GM23338 (cell line): ENCODE measurements around the gene GOLGA6L1. TPM values are rescaled to one million over a fixed set of nuclear protein-coding genes. Genes with fewer than 3 reads are reported as not detected.
"Not testable (repeated sequence)": the region's sequence is repeated elsewhere in the genome, so short reads cannot be mapped to it uniquely, and the experiment has no call there.

Experiments
- ATAC-seq: fragments of 200-7000 bp; cut with Tn5 transposase; 3 replicates; pipeline ENCODE4 v1.9.1; 2020
- DNase-seq: peaks from one replicate; pipeline ENCODE4 v3.0.0-alpha.2; 2015; ENCODE audit warnings: low spot score
- H2AFZ ChIP-seq: fragments of 200-600 bp; sonication (generic); 2 replicates; pipeline ENCODE4 v1.8.0; 2016; ENCODE audit warnings: antibody characterized with exemption, mild to moderate bottlenecking, moderate library complexity
- H3F3A ChIP-seq: fragments of 200-600 bp; sonication (generic); replicated peaks from 2 replicates; pipeline ENCODE4 v1.8.0; 2017; ENCODE audit warnings: antibody characterized with exemption, mixed run types, low read depth
- H3K27ac ChIP-seq: fragments of 200-600 bp; sonication (generic); 2 replicates; pipeline ENCODE4 v1.6.1; 2016; ENCODE audit warnings: low read depth
- H3K27me3 ChIP-seq: fragments of 200-600 bp; sonication (generic); 2 replicates; pipeline ENCODE4 v1.8.0; 2016; ENCODE audit warnings: mild to moderate bottlenecking, mixed run types, moderate library complexity; ENCODE audit not compliant: insufficient read depth
- H3K36me3 ChIP-seq: fragments of 200-600 bp; sonication (generic); 2 replicates; pipeline ENCODE4 v1.8.0; 2016; ENCODE audit warnings: mild to moderate bottlenecking; ENCODE audit not compliant: insufficient read depth
- H3K4me1 ChIP-seq: fragments of 200-600 bp; sonication (generic); 2 replicates; pipeline ENCODE4 v1.8.0; 2016; ENCODE audit warnings: mild to moderate bottlenecking, moderate library complexity; ENCODE audit not compliant: insufficient read depth
- H3K4me2 ChIP-seq: fragments of 200-600 bp; sonication (generic); 2 replicates; pipeline ENCODE4 v1.7.1; 2017; ENCODE audit warnings: mixed run types
- H3K4me3 ChIP-seq: fragments of 200-600 bp; sonication (generic); 2 replicates; pipeline ENCODE4 v1.6.1; 2016; ENCODE audit warnings: mixed run types
- H3K79me2 ChIP-seq: fragments of 200-600 bp; sonication (generic); replicated peaks from 2 replicates; pipeline ENCODE4 v1.8.0; 2017; ENCODE audit warnings: mild to moderate bottlenecking; ENCODE audit not compliant: insufficient read depth
- H3K9me2 ChIP-seq: fragments of 200-600 bp; sonication (generic); 2 replicates; pipeline ENCODE4 v1.8.0; 2017; ENCODE audit not compliant: insufficient read depth
- H4K20me1 ChIP-seq: fragments of 200-600 bp; sonication (generic); replicated peaks from 2 replicates; pipeline ENCODE4 v1.8.0; 2017; ENCODE audit warnings: mild to moderate bottlenecking; ENCODE audit not compliant: insufficient read depth
- H3K27ac Mint-ChIP-seq: 2 replicates; pipeline ENCODE4 v1.8.0; 2020; ENCODE audit warnings: inconsistent platforms, mild to moderate bottlenecking, moderate library complexity, mixed read lengths
- H3K27me3 Mint-ChIP-seq: 3 replicates; pipeline ENCODE4 v1.8.0; 2022; ENCODE audit warnings: low read depth, mild to moderate bottlenecking, moderate library complexity, mixed read lengths, inconsistent platforms; ENCODE audit not compliant: insufficient read depth, poor library complexity
- H3K36me3 Mint-ChIP-seq: 3 replicates; pipeline ENCODE4 v1.8.0; 2021; ENCODE audit warnings: low read depth, mild to moderate bottlenecking, inconsistent platforms, moderate library complexity, mixed read lengths
- H3K4me1 Mint-ChIP-seq: 3 replicates; pipeline ENCODE4 v1.8.0; 2020; ENCODE audit warnings: mild to moderate bottlenecking, inconsistent platforms, mixed read lengths
- H3K4me3 Mint-ChIP-seq: 3 replicates; pipeline ENCODE4 v1.8.0; 2021; ENCODE audit warnings: moderate library complexity, mild to moderate bottlenecking, inconsistent platforms, mixed read lengths
- H3K9me3 Mint-ChIP-seq: 3 replicates; pipeline ENCODE4 v1.8.0; 2020; ENCODE audit warnings: moderate library complexity, mild to moderate bottlenecking, inconsistent platforms, mixed read lengths
- JUNB ChIP-seq: IDR thresholded peaks from one replicate; pipeline ENCODE4 v1.6.1; 2016; ENCODE audit warnings: antibody characterized with exemption; ENCODE audit not compliant: unreplicated experiment
- POLR2AphosphoS5 ChIP-seq: IDR thresholded peaks from 2 replicates; pipeline ENCODE4 v1.6.1; 2016; ENCODE audit warnings: antibody characterized with exemption, low read depth
- ZNF331 ChIP-seq: fragments of 250-450 bp; sonication (Bioruptor Pico); IDR thresholded peaks from 2 replicates; pipeline ENCODE4 v1.5.0; 2020; ENCODE audit warnings: low read depth, mild to moderate bottlenecking, moderate library complexity
- polyA plus RNA-seq: library from polyadenylated mRNA; unstranded; fragments of >200 nt; fragmentation: Nextera tagmentation; extraction: Ambion mirVana; gene quantifications from 2 replicates; pipeline ENCODE4 v1.2.1, GENCODE V29; 2016
- total RNA-seq: library from RNA; depleted of rRNA; stranded (reverse); fragments of >200 nt; shearing (Covaris generic); gene quantifications from 2 replicates; pipeline ENCODE4 v1.2.3, GENCODE V29; 2014
- TF ChIP-seq, protein P1 (sequence below), 2 experiments: fragments of 200-600 bp in 1 of 2; sonication (generic) in 1 of 2; conservative IDR thresholded peaks; 2 replicates each; pipeline versions ENCODE4 v1.5.1 to v1.6.1; 2016 to 2017; ENCODE audit warnings: antibody characterized with exemption in 2 of 2, low read depth in 2 of 2, mild to moderate bottlenecking in 2 of 2, moderate library complexity in 1 of 2

GOLGA6L1 gene
- total and polyA plus RNA-seq, 2 experiments from 2014 or later, result not detected

DNA sequence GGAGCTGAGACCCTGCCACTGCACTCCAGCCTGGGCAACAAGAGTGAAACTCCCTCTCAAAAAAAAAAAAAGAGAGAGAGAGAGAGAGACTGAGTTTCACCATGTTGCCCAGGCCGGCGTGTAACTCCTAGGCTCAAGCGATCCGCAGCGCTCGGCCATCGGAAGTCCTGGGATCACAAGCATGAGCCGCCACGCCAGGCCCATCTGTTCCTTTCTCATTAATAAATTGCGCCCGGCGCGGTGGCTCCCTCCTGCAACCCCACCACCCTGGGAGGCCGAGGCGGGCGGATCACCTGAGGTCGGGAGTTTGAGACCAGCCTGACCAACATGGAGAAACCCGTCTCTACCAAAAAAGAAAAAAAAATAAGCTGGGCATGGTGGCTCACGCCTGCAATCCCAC lies 39.0 kb upstream of the GOLGA6L1 start:
- not testable (repeated sequence) for H3K27me3 ChIP-seq, H3K9me2 ChIP-seq, H3K36me3 Mint-ChIP-seq, H4K20me1 ChIP-seq, H3K4me1 ChIP-seq, H3K36me3 ChIP-seq, H3K27ac Mint-ChIP-seq, H3K4me2 ChIP-seq, H3K4me3 ChIP-seq, H3K27ac ChIP-seq, DNase-seq, H3K27me3 Mint-ChIP-seq, H2AFZ ChIP-seq, H3K79me2 ChIP-seq, H3K4me3 Mint-ChIP-seq, ATAC-seq, H3F3A ChIP-seq, H3K9me3 Mint-ChIP-seq, H3K4me1 Mint-ChIP-seq

DNA sequence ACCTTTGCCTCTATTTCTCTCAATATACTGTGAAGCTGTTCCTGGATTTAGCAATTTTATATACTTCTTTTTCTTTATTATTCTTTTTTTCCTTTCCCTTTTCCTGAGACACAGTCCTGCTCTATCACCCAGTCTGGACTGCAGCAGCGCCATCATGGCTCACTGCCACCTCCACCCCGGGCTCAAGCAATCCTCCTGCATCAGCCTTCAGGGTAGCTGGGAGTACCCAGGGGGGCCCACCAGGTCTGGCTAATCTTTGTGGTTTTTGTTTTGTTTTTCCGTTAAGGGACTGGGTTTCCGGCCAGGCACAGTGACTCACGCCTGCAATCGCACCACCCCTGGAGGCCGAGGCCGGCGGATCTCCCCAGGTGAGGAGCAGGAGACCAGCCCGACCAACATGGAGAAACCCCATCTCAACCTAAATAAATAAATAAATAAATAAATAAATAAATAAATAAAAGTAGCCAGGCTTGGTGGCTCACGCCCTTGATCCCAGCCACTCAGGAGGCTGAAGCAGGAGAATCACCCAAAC lies 38.1 kb upstream of the GOLGA6L1 start:
- H4K20me1 ChIP-seq, H3K27me3 Mint-ChIP-seq, H3K4me1 Mint-ChIP-seq, H3K4me3 Mint-ChIP-seq, H3K4me3 ChIP-seq, H2AFZ ChIP-seq, H3K4me1 ChIP-seq, H3K79me2 ChIP-seq, H3K9me2 ChIP-seq, H3K4me2 ChIP-seq, H3K27me3 ChIP-seq, H3K27ac Mint-ChIP-seq, ATAC-seq, DNase-seq, H3K27ac ChIP-seq, H3F3A ChIP-seq, H3K9me3 Mint-ChIP-seq, H3K36me3 Mint-ChIP-seq, H3K36me3 ChIP-seq: not testable (repeated sequence)

DNA sequence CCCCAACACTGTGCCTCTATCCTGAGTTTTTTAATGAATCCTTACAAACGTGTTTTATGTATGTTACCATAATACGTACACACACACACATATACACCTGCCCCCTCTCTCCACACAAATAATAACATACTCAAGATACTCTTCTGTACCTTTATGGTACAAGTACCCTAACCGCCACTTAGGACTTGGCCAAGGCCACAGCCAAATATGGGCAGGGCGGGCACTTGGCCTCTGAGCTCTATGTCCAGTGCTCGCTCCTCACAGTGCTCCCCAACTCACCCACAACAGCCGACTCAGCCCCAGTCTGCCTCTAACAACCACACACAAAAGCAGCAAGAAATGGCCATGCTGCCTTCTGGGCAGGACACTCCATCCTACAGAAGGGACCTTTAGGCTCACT lies 3.8 kb downstream of the GOLGA6L1 start:
- H3K4me3 ChIP-seq, ATAC-seq, H3K4me1 Mint-ChIP-seq, H4K20me1 ChIP-seq, H3K36me3 Mint-ChIP-seq, H3K27ac ChIP-seq, H3K4me1 ChIP-seq, H3K27me3 Mint-ChIP-seq, H3K27me3 ChIP-seq, H2AFZ ChIP-seq, H3K9me3 Mint-ChIP-seq, H3K4me2 ChIP-seq, DNase-seq, H3K4me3 Mint-ChIP-seq, H3F3A ChIP-seq, H3K36me3 ChIP-seq, H3K79me2 ChIP-seq, H3K9me2 ChIP-seq, H3K27ac Mint-ChIP-seq: not testable (repeated sequence)

DNA sequence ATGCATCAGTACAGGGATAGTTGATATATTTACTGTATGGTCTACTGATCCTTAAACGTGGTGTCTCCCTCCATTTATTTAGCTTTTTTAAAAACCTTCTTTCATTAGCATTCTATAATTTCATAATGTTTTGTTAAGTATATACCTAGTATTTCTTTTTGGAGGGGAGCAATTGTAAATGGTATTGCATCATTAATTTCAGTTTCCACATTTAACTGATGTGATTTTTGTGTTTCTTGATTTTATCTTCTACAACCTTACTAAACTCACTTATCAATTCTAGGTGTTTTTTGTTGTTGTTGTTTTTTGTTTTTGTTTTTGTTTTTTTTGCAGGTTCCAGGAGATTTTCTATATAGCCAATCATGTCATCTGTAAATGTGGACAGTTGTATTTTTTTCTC lies 18.4 kb downstream of the GOLGA6L1 start:
- H3K4me1 Mint-ChIP-seq, result no peaks in the 10 kb centered on the region
- no peaks in the 10 kb centered on the region for H3K27me3 ChIP-seq
- no peak overlapping the region; the same call in 1 of the 2 replicates for H3K27ac Mint-ChIP-seq
- ATAC-seq, result no peak
- H3K79me2 ChIP-seq, result no peaks in the 10 kb centered on the region
- no peaks in the 10 kb centered on the region for H4K20me1 ChIP-seq
- no peak overlapping the region for H3K4me2 ChIP-seq
- no peak overlapping the region for H3K4me3 ChIP-seq
- DNase-seq, result no peak
- no peaks in the 10 kb centered on the region for H3F3A ChIP-seq
- no peaks in the 10 kb centered on the region for H3K4me1 ChIP-seq
- no peaks in the 10 kb centered on the region for H3K9me2 ChIP-seq
- H3K36me3 ChIP-seq, result no peaks in the 10 kb centered on the region
- no peaks in the 10 kb centered on the region for H3K36me3 Mint-ChIP-seq
- no peak overlapping the region for H3K27ac ChIP-seq
- H2AFZ ChIP-seq, result no peak overlapping the region
- no peaks in the 10 kb centered on the region; the same call in 2 of the 3 replicates for H3K9me3 Mint-ChIP-seq
- H3K27me3 Mint-ChIP-seq, result no peaks in the 10 kb centered on the region
- H3K4me3 Mint-ChIP-seq, result no peak overlapping the region
- TF ChIP-seq, protein P1, sequence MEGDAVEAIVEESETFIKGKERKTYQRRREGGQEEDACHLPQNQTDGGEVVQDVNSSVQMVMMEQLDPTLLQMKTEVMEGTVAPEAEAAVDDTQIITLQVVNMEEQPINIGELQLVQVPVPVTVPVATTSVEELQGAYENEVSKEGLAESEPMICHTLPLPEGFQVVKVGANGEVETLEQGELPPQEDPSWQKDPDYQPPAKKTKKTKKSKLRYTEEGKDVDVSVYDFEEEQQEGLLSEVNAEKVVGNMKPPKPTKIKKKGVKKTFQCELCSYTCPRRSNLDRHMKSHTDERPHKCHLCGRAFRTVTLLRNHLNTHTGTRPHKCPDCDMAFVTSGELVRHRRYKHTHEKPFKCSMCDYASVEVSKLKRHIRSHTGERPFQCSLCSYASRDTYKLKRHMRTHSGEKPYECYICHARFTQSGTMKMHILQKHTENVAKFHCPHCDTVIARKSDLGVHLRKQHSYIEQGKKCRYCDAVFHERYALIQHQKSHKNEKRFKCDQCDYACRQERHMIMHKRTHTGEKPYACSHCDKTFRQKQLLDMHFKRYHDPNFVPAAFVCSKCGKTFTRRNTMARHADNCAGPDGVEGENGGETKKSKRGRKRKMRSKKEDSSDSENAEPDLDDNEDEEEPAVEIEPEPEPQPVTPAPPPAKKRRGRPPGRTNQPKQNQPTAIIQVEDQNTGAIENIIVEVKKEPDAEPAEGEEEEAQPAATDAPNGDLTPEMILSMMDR (conservative IDR thresholded peaks at IDR 0.05; ENCODE audit: low read depth in 2 of 2), result no peak
- TF ChIP-seq JUNB, result no peak
- TF ChIP-seq ZNF331 (CRISPR knock-in tag), result no peak
- no peak for TF ChIP-seq POLR2AphosphoS5
